HepG2 (cell line): ENCODE results near the gene MRPL20. TPM values are rescaled to one million over a fixed set of nuclear protein-coding genes. Genes with fewer than 3 reads are reported as not detected.
A peak's percentile ranks its signal among the peaks of the same experiment; 100 is the strongest.

Experiments used
- BRCA1 ChIP-seq: sonication (generic); formaldehyde crosslinking; IDR thresholded peaks from 2 replicates; pipeline ENCODE4 v1.4.0; 2020; ENCODE audit warnings: missing genetic modification reagents
- FOXK1 ChIP-seq: sonication (generic); formaldehyde crosslinking; IDR thresholded peaks from 2 replicates; pipeline ENCODE4 v1.4.0; 2020; ENCODE audit warnings: low read depth, missing genetic modification reagents, borderline replicate concordance
- HNRNPUL1 ChIP-seq: fragments of 200-400 bp; formaldehyde crosslinking; IDR thresholded peaks from 2 replicates; pipeline ENCODE4 v1.6.1; 2017; ENCODE audit warnings: low read depth, mild to moderate bottlenecking, low read length, moderate library complexity
- ISL2 ChIP-seq: sonication (generic); formaldehyde crosslinking; IDR thresholded peaks from 2 replicates; pipeline ENCODE4 v1.5.0; 2020; ENCODE audit warnings: missing genetic modification reagents
- LRRFIP1 ChIP-seq: sonication (generic); formaldehyde crosslinking; conservative IDR thresholded peaks from 2 replicates; pipeline ENCODE4 v1.4.0; 2020; ENCODE audit warnings: missing genetic modification reagents
- MBNL3 ChIP-seq: fragments of 250-450 bp; sonication (Bioruptor Pico); conservative IDR thresholded peaks from 2 replicates; pipeline ENCODE4 v1.8.0; 2022; ENCODE audit warnings: mild to moderate bottlenecking, inconsistent platforms
- NCOR1 ChIP-seq: fragments of 200-600 bp; sonication (generic); IDR thresholded peaks from 2 replicates; pipeline ENCODE4 v1.7.0; 2017; ENCODE audit warnings: antibody characterized with exemption, low read length, borderline replicate concordance
- NKX3-1 ChIP-seq: sonication (generic); formaldehyde crosslinking; IDR thresholded peaks from 2 replicates; pipeline ENCODE4 v1.5.0; 2020; ENCODE audit warnings: missing genetic modification reagents
- ONECUT2 ChIP-seq: sonication (generic); formaldehyde crosslinking; IDR thresholded peaks from 2 replicates; pipeline ENCODE4 v1.4.0; 2020; ENCODE audit warnings: missing genetic modification reagents
- PAXIP1 ChIP-seq: sonication (generic); formaldehyde crosslinking; conservative IDR thresholded peaks from 2 replicates; pipeline ENCODE4 v1.4.0; 2020; ENCODE audit warnings: mild to moderate bottlenecking, missing genetic modification reagents, moderate library complexity
- RAD51 ChIP-seq: fragments of 450-650 bp; IDR thresholded peaks from 2 replicates; pipeline ENCODE4 v1.6.1; 2016; ENCODE audit warnings: borderline replicate concordance
- RBFOX2 ChIP-seq: fragments of 200-400 bp; formaldehyde crosslinking; IDR thresholded peaks from 2 replicates; pipeline ENCODE4 v1.6.1; 2017; ENCODE audit warnings: low read depth, mild to moderate bottlenecking, low read length
- TBL1XR1 ChIP-seq: fragments of 150-350 bp; IDR thresholded peaks from 2 replicates; pipeline ENCODE4 v1.6.1; 2014; ENCODE audit warnings: borderline replicate concordance, low read length; ENCODE audit not compliant: partially characterized antibody
- TEAD2 ChIP-seq: sonication (generic); formaldehyde crosslinking; IDR thresholded peaks from 2 replicates; pipeline ENCODE4 v1.9.0; 2021; ENCODE audit warnings: missing genetic modification reagents
- U2AF1 ChIP-seq: fragments of 200-400 bp; formaldehyde crosslinking; optimal IDR thresholded peaks from 2 replicates; pipeline ENCODE3; 2017; ENCODE audit warnings: mild to moderate bottlenecking, low read depth, low read length
- ZNF333 ChIP-seq: sonication (generic); formaldehyde crosslinking; IDR thresholded peaks from 2 replicates; pipeline ENCODE4 v1.4.0; 2020; ENCODE audit warnings: mild to moderate bottlenecking, missing genetic modification reagents, borderline replicate concordance
- ZNF766 ChIP-seq: sonication (generic); formaldehyde crosslinking; IDR thresholded peaks from 2 replicates; pipeline ENCODE4 v1.5.0; 2020; ENCODE audit warnings: missing genetic modification reagents, borderline replicate concordance
- polyA plus RNA-seq, 8 experiments: library from polyadenylated mRNA; depleted of rRNA in 3 of 8; stranded (reverse) in 7 of 8; unstranded in 1 of 8; fragments of >200 nt; fragmentation: Illumina TruSeq in 4 of 8; extraction: Trizol in 4 of 8; gene quantifications; 2 replicates each; pipeline versions ENCODE4 v1.2.1 to v1.2.3, GENCODE V29; 2011 to 2016; ENCODE audit warnings: low read depth in 4 of 8, missing spikeins in 1 of 8, mixed read lengths in 1 of 8; ENCODE audit not compliant: insufficient read depth in 1 of 8
- total RNA-seq, 5 experiments: library from RNA; depleted of rRNA; stranded (reverse); fragments of >200 nt; fragmentation: Illumina TruSeq; extraction: Trizol; gene quantifications; 2 replicates each; pipeline ENCODE4 v1.2.3, GENCODE V29; 2016; ENCODE audit warnings: low read depth in 1 of 5
- TF ChIP-seq, protein P1 (sequence below): sonication (generic); formaldehyde crosslinking; IDR thresholded peaks from 2 replicates; pipeline ENCODE4 v1.5.0; 2020; ENCODE audit warnings: missing genetic modification reagents, mild to moderate bottlenecking, borderline replicate concordance
- TF ChIP-seq, protein P2 (sequence below): sonication (generic); formaldehyde crosslinking; IDR thresholded peaks from 2 replicates; pipeline ENCODE4 v1.5.1; 2020; ENCODE audit warnings: missing genetic modification reagents, mild to moderate bottlenecking, borderline replicate concordance

MRPL20 gene
- total and polyA plus RNA-seq, 2 of the 13 experiments (the other 11 are each of a cell fraction or from before 2014, with no cell fraction given) = 59.2 to 127 TPM

DNA sequence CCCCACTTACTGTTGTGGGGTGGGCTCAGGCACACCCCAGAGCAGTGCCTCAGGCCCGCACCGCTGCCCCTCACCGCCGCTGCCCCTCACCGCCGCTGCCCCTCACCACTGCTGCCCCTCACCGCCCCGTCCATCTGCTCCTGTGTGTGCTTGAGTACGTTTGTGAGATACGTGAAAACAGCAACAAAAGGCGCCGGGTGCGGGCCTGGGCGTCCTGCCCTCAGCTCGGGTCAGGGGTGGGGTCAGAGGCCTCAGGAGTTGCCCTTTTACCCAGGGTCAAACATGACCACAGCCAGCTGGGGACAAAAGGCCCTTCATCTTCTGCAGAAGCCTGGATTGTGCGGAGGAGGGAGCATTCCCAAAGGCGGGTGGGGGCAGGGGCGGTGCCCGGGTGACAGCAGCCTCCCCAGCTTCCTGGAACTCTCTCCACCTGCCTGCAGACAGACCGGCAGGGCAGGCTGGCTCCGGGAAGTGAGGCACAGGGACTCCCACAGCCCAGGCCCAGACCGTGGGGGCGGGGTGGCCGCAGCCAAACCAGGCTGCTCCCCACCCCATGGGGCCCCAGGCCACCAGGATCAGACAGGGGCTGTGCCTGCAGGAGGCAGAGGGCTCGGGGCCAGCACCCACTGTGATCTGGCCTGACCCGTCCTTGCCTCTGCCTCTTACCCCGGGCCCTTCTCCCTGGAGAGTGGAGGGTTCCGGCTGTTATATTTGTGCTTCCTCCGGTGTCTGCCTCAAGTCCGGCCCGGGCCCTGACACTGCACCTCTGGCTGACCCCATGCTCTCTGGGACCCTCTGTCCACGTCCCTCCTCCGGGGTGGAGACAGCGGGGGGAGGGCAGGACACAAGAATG is 26.1 kb upstream of the MRPL20 start (continued):
- TF ChIP-seq RBFOX2 = peak; percentile 86
- TF ChIP-seq U2AF1 = no peak
- no peak for TF ChIP-seq ZNF333
- no peak for TF ChIP-seq LRRFIP1 (CRISPR knock-in tag)
- peak; percentile 93 for TF ChIP-seq PAXIP1 (CRISPR knock-in tag)
- no peak for TF ChIP-seq BRCA1
- no peak for TF ChIP-seq TBL1XR1
- no peak for TF ChIP-seq MBNL3 (CRISPR knock-in tag)
- peak; percentile 78 for TF ChIP-seq FOXK1 (CRISPR knock-in tag)
- TF ChIP-seq RAD51 = no peak
- TF ChIP-seq, protein P1, sequence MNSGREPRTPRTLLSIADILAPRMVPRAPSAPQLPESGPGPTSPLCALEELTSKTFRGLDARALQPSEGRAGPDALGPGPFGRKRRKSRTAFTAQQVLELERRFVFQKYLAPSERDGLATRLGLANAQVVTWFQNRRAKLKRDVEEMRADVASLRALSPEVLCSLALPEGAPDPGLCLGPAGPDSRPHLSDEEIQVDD (CRISPR knock-in tag) = no peak
- TF ChIP-seq NCOR1 = peak; percentile 86; the same call in 1 of the 2 replicates
- TF ChIP-seq ISL2 = peak; percentile 81
- no peak for TF ChIP-seq ZNF766 (CRISPR knock-in tag)
- no peak for TF ChIP-seq NKX3-1
- TF ChIP-seq, protein P2, sequence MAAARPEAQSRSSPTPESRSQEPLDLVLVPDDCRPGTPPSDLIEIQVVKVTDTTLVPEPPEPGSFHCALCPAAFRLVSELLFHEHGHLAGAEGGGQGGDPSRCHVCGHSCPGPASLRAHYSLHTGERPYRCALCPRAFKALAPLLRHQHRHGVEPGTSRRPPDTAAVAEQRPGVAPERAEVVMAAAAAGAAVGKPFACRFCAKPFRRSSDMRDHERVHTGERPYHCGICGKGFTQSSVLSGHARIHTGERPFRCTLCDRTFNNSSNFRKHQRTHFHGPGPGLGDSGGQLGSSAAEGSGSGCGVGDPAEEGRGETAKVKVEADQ = 0 out of 2 replicates have a peak, but pooled peaks have one; percentile 34
- TF ChIP-seq HNRNPUL1 = no peak
- TF ChIP-seq ONECUT2 (CRISPR knock-in tag) = no peak; the same call in 1 of the 2 replicates
- TF ChIP-seq TEAD2 (CRISPR knock-in tag) = no peak
